NCI-H2196 (cell line): ENCODE results near the gene TAC4.

Source experiments
- DNase-seq: peaks from one replicate; lab custom pipeline; 2025; ENCODE audit not compliant: unreplicated experiment; lab: John Stamatoyannopoulos, UW

Gene TAC4

DNA sequence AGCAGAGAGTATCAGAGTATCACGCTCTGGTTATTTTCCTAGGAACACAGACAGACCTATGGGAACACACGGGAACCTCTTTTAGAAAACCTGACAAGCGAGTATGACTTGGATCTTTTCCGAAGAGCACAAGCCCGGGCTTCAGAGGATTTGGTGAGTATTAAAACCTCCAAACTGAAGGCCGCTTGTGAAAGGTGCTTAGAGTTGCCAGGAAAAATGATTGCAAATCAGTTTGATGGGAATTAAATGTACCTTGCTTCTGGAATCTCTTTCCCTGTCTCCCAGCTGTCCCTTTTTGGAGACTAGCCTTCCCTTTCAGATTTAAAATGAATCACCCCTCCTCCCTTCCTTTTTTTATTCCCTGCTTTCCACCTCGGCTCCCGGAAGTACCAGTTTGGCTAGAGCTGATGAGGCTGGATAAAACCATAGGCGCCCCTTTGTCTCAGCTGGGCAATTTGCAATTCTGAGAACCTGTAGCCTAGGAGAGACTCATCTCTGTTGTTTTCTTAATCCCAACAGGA lies 32.0 kb downstream of the TAC4 start:
- DNase-seq, result no peak

- no peak for DNase-seq
These were observed 32.9 kb downstream of the TAC4 start for GRCh38 chr17:49814781-49815529.

GRCh38 chr17:49809056-49809455 lies 38.8 kb downstream of the TAC4 start:
- no peak for DNase-seq

DNA sequence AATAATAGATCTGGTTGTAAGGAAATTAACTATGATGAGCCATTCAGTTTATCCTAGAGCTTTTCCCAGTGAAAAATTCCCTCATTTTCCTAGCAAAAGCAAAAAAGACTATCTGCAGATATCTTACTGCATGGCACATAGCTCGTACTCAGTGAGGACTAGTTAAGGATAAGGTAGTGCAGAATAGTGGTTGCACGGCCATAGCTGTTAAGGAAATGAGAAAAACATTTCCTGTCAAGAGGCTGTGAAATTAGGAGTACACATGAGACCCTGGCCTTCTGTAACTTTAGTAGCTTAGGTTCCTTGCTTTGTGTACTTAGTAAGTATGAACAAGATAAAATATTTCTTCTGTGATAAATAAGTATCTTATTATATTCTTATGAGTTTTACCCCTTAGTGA lies 49.1 kb downstream of the TAC4 start:
- no peak for DNase-seq

DNA sequence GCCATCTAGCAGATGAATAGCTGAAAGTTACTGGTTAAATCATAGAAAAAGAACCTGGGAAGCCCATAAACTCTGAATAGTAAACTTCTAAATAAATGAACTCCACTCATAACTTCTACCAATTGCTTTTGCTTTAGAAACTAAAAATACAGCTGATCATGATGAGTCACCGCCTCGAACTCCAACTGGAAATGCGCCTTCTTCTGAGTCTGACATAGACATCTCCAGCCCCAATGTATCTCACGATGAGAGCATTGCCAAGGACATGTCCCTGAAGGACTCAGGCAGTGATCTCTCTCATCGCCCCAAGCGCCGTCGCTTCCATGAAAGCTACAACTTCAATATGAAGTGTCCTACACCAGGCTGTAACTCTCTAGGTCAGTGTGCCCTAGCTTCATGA lies 49.7 kb downstream of the TAC4 start:
- no peak for DNase-seq

- DNase-seq, result no peak
These were observed 52.5 kb downstream of the TAC4 start for GRCh38 chr17:49795372-49795771.

- no peak for DNase-seq
These were observed 54.6 kb downstream of the TAC4 start for GRCh38 chr17:49793309-49793708.

GRCh38 chr17:49789243-49789578 lies 58.7 kb downstream of the TAC4 start:
- no peak for DNase-seq

DNA sequence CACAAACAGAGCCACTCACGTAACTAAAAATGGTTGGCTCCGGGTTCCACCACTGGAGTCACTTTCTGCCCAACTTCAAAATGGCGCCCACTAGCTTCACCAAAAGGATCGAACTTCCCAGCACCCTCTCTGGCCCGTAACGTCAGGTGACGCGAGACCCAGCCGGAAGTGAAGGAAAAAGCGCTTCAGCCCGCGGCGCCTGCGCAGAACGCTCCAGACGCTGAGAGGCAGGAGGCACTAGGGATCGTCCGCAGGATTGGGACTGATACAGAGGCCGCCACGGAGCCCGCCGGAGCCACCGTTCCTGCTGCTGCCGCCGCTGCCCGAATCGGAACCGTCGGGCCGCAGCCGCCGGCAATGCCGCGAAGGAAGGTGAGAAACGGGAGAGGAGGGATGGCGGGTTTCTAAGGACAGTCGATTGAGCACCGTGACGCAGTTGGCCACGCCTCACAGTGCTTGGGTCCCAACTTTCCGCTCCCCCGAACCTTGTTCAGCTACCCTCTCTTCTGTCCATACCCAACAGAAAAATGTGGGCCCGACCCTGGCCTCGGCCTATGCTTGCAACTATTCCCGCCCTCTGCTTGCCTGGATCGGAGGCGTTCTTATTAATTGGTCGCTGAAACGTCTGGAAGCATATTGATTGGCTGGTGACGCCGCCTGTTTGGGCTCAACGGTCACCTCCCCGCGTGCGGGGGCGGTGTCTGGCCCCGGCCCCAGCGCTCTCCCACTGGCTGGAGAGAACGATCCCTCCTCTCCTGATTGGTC lies 59.2 kb downstream of the TAC4 start, which contains the start of gene KAT7:
KAT7 (plus strand) TSS at position 204 of the 765 bp plus-strand sequence; CDS start at position 358, 154 bp downstream.
- DNase-seq, result peak; percentile 99
